KMS-11 (cell line): Measurements from ENCODE around the gene MCM7.
A peak's percentile ranks its signal among the peaks of the same experiment; 100 is the strongest.

Experiments
- H2AFZ ChIP-seq: fragments of 200-600 bp; sonication (generic); 2 replicates; pipeline ENCODE4 v1.6.1; 2016; ENCODE audit warnings: antibody characterized with exemption, mixed run types, low read depth
- H3K27ac ChIP-seq: fragments of 200-600 bp; sonication (generic); 2 replicates; pipeline ENCODE4 v1.6.1; 2016; ENCODE audit warnings: mild to moderate bottlenecking, mixed run types
- H3K27me3 ChIP-seq: fragments of 200-600 bp; sonication (generic); 2 replicates; pipeline ENCODE4 v1.6.1; 2017; ENCODE audit warnings: mild to moderate bottlenecking, low read depth, mixed run types, moderate library complexity; ENCODE audit not compliant: insufficient read depth
- H3K36me3 ChIP-seq: fragments of 200-600 bp; sonication (generic); 2 replicates; pipeline ENCODE4 v1.6.1; 2017; ENCODE audit warnings: mild to moderate bottlenecking, mixed run types; ENCODE audit not compliant: insufficient read depth
- H3K4me1 ChIP-seq: fragments of 200-600 bp; sonication (generic); 2 replicates; pipeline ENCODE4 v1.6.1; 2016; ENCODE audit warnings: mild to moderate bottlenecking, low read depth, mixed run types; ENCODE audit not compliant: poor library complexity, severe bottlenecking
- H3K4me2 ChIP-seq: fragments of 200-600 bp; sonication (generic); 2 replicates; pipeline ENCODE4 v1.7.0; 2016; ENCODE audit warnings: mild to moderate bottlenecking, mixed run types
- H3K4me3 ChIP-seq: fragments of 200-600 bp; sonication (generic); IDR thresholded peaks from 2 replicates; pipeline ENCODE4 v1.6.1; 2017; ENCODE audit warnings: low read depth, low read length, mixed read lengths; ENCODE audit not compliant: insufficient read depth
- H3K79me2 ChIP-seq: fragments of 200-600 bp; sonication (generic); 2 replicates; pipeline ENCODE4 v1.6.1; 2016; ENCODE audit warnings: low read depth, mixed run types; ENCODE audit not compliant: insufficient read depth
- H3K9ac ChIP-seq: fragments of 200-600 bp; sonication (generic); 2 replicates; pipeline ENCODE4 v1.6.1; 2016; ENCODE audit warnings: mild to moderate bottlenecking, mixed run types
- H4K20me1 ChIP-seq: fragments of 200-600 bp; sonication (generic); 2 replicates; pipeline ENCODE4 v1.6.1; 2016; ENCODE audit warnings: mild to moderate bottlenecking, mixed run types; ENCODE audit not compliant: insufficient read depth
- TF ChIP-seq, protein P1 (sequence below): fragments of 200-600 bp; sonication (generic); conservative IDR thresholded peaks from 2 replicates; pipeline ENCODE4 v1.6.1; 2017; ENCODE audit warnings: low read depth, mild to moderate bottlenecking, antibody characterized with exemption, low read length, moderate library complexity, mixed read lengths

The MCM7 gene

DNA sequence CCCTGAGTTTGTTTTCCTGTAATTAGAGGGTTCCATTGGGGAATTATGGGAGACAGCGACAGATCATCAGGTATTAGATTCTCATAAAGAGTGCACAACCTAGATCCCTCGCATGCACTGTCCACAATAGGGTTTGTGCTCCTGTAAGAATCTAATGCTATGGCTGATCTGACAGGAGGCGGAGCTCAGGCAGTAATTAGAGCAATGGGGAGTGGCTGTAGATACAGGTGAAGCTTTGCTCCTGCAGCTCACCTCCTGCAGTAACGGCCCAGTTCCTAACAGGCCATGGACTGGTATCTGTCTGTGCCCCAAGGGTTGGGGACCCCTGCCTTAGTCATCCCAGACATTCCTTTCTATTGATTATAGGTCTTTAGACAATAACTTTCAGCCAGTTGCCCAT is 52.5 kb downstream of the MCM7 start:
- no peak overlapping the region for H3K4me3 ChIP-seq
- H3K4me1 ChIP-seq: peaks cover 12% of the 10 kb centered on the region
- TF ChIP-seq, protein P1, sequence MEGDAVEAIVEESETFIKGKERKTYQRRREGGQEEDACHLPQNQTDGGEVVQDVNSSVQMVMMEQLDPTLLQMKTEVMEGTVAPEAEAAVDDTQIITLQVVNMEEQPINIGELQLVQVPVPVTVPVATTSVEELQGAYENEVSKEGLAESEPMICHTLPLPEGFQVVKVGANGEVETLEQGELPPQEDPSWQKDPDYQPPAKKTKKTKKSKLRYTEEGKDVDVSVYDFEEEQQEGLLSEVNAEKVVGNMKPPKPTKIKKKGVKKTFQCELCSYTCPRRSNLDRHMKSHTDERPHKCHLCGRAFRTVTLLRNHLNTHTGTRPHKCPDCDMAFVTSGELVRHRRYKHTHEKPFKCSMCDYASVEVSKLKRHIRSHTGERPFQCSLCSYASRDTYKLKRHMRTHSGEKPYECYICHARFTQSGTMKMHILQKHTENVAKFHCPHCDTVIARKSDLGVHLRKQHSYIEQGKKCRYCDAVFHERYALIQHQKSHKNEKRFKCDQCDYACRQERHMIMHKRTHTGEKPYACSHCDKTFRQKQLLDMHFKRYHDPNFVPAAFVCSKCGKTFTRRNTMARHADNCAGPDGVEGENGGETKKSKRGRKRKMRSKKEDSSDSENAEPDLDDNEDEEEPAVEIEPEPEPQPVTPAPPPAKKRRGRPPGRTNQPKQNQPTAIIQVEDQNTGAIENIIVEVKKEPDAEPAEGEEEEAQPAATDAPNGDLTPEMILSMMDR: no peak
- no peak overlapping the region; the same call in 1 of the 2 replicates for H3K4me2 ChIP-seq
- H3K27me3 ChIP-seq: no peaks in the 10 kb centered on the region; the same call in 1 of the 2 replicates
- H3K27ac ChIP-seq: no peak overlapping the region
- H3K79me2 ChIP-seq: no peaks in the 10 kb centered on the region
- H3K9ac ChIP-seq: no peak overlapping the region
- peak overlapping the region; percentile 98; the same call in 1 of the 2 replicates for H2AFZ ChIP-seq
- H3K36me3 ChIP-seq: no peaks in the 10 kb centered on the region
- no peaks in the 10 kb centered on the region for H4K20me1 ChIP-seq

DNA sequence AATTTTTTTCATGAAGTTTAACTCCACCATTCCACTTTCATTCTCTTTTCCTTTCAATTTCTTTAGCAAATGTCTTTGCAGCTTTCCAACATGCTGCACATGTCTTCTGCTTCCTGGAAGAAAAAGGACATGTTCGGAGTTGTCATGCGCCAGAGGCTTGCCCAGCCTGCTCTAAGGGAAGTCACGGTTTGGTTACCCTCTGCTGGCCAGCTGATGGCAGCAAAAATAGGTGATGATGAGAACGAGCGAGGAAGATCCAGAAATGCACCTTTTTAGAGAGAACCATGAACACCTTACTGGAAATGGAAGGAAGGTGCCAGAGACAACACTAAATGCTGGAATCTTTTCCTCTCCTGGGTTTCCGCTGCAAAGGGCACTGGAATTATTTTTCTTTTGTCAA is 56.5 kb downstream of the MCM7 start:
- Histone ChIP-seq H3K9ac (no peak overlapping the region), H3K27ac (no peak overlapping the region), H2AFZ (no peak overlapping the region), H4K20me1 (no peaks in the 10 kb centered on the region), H3K4me1 (peaks cover 5% of the 10 kb centered on the region), H3K36me3 (no peaks in the 10 kb centered on the region), H3K79me2 (no peaks in the 10 kb centered on the region), H3K4me2 (no peak overlapping the region), H3K27me3 (no peaks in the 10 kb centered on the region; the same call in 1 of the 2 replicates), H3K4me3 (no peak overlapping the region)
- TF ChIP-seq, protein P1: no peak
